Sigmoid colon (tissue), 7 donors: Measurements from ENCODE around the gene IL4I1. TPM values are rescaled to one million over a fixed set of nuclear protein-coding genes. Genes with fewer than 3 reads are reported as not detected.

Experiments
- DNase-seq: peaks from one replicate; pipeline ENCODE4 v3.0.0-alpha.2; 2019
- H3K27ac ChIP-seq, 4 donors: fragments of 200-600 bp; sonication (generic); one replicate each; pipeline ENCODE4 v1.5.1; 2016 to 2019; ENCODE audit warnings: mild to moderate bottlenecking in 1 of 4
- H3K27me3 ChIP-seq, 3 donors: fragments of 200-600 bp; sonication (generic); one replicate each; pipeline ENCODE4 v1.5.1; 2019; ENCODE audit warnings: mild to moderate bottlenecking in 1 of 3
- H3K36me3 ChIP-seq, 4 donors: fragments of 200-600 bp; sonication (generic); one replicate each; pipeline ENCODE4 v1.5.1; 2016 to 2019
- H3K4me1 ChIP-seq, 4 donors: fragments of 200-600 bp; sonication (generic); one replicate each; pipeline ENCODE4 v1.5.1; 2017 to 2019
- H3K4me3 ChIP-seq, 4 donors: fragments of 200-600 bp; sonication (generic); one replicate each; pipeline ENCODE4 v1.5.1; 2017 to 2019; ENCODE audit warnings: mild to moderate bottlenecking in 2 of 4, moderate library complexity in 1 of 4
- H3K9me3 ChIP-seq, 4 donors: fragments of 200-600 bp in 3 of 4; sonication (generic) in 3 of 4; one replicate each; pipeline versions ENCODE4 v1.5.1 to v1.6.1; 2013 to 2019
- EP300 ChIP-seq, 4 donors: sonication (generic); formaldehyde crosslinking; IDR thresholded peaks; one replicate each; pipeline ENCODE4 v1.6.1; 2017; ENCODE audit warnings: antibody characterized with exemption in 4 of 4
- POLR2A ChIP-seq, 2 donors: fragments of 450-650 bp; IDR thresholded peaks; one replicate each; pipeline ENCODE4 v1.6.1; 2016; ENCODE audit warnings: antibody characterized with exemption in 2 of 2, mild to moderate bottlenecking in 2 of 2, moderate library complexity in 2 of 2
- POLR2AphosphoS5 ChIP-seq, 4 donors: sonication (generic); formaldehyde crosslinking; IDR thresholded peaks; one replicate each; pipeline ENCODE4 v1.6.1; 2017; ENCODE audit warnings: antibody characterized with exemption in 4 of 4
- WGBS, 2 donors: extraction: QIAGEN DNeasy Blood & Tissue Kit; methylation state at CpG; one replicate each; pipeline ENCODE4 v1.1.7; 2013; 5-methylcytosine and 5-hydroxymethylcytosine counted together
- intact Hi-C: fragments of 100-400 bp; cut with DNase I; formaldehyde crosslinking; loops from one replicate; pipeline ENCODE4 v1.15.1; 2023
- polyA plus RNA-seq, 3 donors: library from polyadenylated mRNA; stranded (reverse); fragments of 200-250 nt; gene quantifications; one replicate each; pipeline ENCODE4 v1.2.3, GENCODE V29; 2013
- total RNA-seq, 4 donors: library from RNA; depleted of rRNA; stranded (reverse); fragments of >200 nt; gene quantifications; one replicate each; pipeline ENCODE4 v1.1.0, GENCODE V29; 2016
- TF ChIP-seq, protein P1 (sequence below), 4 experiments: fragments of 450-650 bp in 3 of 4; fragments of 200-600 bp in 1 of 4; IDR thresholded peaks; one replicate each; pipeline ENCODE4 v1.5.1; 2016 to 2019; ENCODE audit warnings: antibody characterized with exemption in 4 of 4, mild to moderate bottlenecking in 3 of 4, moderate library complexity in 2 of 4
- donor health status: healthy with polysubstance abuse.
- donor health status: Bipolar disorder and iron deficiency.
- donor health status: healthy.

The IL4I1 gene
- total and polyA plus RNA-seq, 7 donors: 0.28 to 6.8 (median 0.66) TPM

DNA sequence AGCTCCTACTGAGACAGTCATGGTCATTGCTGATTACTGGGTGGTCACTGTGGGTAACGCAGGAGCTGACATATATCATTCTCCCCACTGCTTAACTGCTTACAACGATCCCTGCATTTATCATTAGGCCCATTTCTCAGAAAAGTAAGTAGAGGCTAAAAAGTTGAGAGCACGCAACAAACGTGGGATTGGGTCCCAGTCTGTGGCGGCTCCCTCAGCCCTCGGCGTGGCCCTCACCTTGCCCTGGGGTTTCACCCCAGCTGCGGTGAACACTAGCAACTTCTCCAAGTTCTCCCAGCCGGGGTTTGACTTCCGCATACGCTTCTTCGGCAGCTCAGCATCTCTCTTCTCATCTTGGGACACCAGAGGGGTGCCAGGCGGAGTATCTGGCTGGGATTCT, 31.8 kb downstream of the IL4I1 start:
- Histone ChIP-seq H3K36me3 (peaks cover 3 to 40% (median 18%) of the 10 kb centered on the region in 4 donors), H3K27me3 (no peaks in the 10 kb centered on the region), H3K27ac (peak overlapping the region; percentile 21 to 96 (median 58)), H3K4me3 (no peak overlapping the region), H3K4me1 (peaks cover 0 to 54% (median 47%) of the 10 kb centered on the region in 4 donors), H3K9me3 (no peaks in the 10 kb centered on the region)
- no peak for TF ChIP-seq POLR2A (IDR thresholded peaks at IDR 0.05)
- TF ChIP-seq, protein P1, sequence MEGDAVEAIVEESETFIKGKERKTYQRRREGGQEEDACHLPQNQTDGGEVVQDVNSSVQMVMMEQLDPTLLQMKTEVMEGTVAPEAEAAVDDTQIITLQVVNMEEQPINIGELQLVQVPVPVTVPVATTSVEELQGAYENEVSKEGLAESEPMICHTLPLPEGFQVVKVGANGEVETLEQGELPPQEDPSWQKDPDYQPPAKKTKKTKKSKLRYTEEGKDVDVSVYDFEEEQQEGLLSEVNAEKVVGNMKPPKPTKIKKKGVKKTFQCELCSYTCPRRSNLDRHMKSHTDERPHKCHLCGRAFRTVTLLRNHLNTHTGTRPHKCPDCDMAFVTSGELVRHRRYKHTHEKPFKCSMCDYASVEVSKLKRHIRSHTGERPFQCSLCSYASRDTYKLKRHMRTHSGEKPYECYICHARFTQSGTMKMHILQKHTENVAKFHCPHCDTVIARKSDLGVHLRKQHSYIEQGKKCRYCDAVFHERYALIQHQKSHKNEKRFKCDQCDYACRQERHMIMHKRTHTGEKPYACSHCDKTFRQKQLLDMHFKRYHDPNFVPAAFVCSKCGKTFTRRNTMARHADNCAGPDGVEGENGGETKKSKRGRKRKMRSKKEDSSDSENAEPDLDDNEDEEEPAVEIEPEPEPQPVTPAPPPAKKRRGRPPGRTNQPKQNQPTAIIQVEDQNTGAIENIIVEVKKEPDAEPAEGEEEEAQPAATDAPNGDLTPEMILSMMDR (IDR thresholded peaks at IDR 0.05): no peak
- no peak for TF ChIP-seq POLR2AphosphoS5 (IDR thresholded peaks at IDR 0.05)
- TF ChIP-seq EP300 (IDR thresholded peaks at IDR 0.05): no peak
- intact Hi-C loops: no loop called here
- DNase-seq: no peak
- WGBS, 2 donors: 91 to 93% methylated on average over 13 of the region's 13 CpGs

DNA sequence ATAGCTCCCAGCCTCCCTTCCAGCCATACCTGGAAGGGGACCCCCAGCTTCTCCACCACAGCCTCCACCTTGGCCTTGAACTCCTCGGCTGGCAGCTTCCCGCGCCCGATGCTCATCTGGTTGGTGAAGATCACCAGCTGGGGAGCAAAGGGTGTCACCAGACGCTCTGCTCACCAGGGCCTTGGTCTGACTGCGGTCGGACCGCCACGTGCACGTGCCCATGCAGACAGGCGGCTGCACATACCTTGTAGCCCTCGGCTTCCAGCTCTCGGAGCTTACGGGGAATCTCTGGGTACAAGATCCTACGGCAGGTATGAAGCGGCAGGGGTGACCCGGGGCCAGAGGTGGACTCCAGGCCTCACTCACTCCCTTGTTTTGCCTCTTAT, 32.8 kb downstream of the IL4I1 start:
- TF ChIP-seq POLR2AphosphoS5 (IDR thresholded peaks at IDR 0.05) (no peak), EP300 (IDR thresholded peaks at IDR 0.05) (no peak), POLR2A (IDR thresholded peaks at IDR 0.05) (no peak)
- TF ChIP-seq, protein P1 (IDR thresholded peaks at IDR 0.05): no peak
- Histone ChIP-seq H3K27me3 (no peaks in the 10 kb centered on the region), H3K27ac (no peak overlapping the region), H3K9me3 (no peaks in the 10 kb centered on the region), H3K36me3 (peaks cover 12 to 47% (median 20%) of the 10 kb centered on the region in 4 donors), H3K4me3 (no peak overlapping the region), H3K4me1 (peaks cover 0 to 50% (median 43%) of the 10 kb centered on the region in 4 donors)
- DNase-seq: peak; percentile 64
- 93 to 96% methylated on average over 17 of the region's 17 CpGs for WGBS, 2 donors
- intact Hi-C loops: no loop called here

DNA sequence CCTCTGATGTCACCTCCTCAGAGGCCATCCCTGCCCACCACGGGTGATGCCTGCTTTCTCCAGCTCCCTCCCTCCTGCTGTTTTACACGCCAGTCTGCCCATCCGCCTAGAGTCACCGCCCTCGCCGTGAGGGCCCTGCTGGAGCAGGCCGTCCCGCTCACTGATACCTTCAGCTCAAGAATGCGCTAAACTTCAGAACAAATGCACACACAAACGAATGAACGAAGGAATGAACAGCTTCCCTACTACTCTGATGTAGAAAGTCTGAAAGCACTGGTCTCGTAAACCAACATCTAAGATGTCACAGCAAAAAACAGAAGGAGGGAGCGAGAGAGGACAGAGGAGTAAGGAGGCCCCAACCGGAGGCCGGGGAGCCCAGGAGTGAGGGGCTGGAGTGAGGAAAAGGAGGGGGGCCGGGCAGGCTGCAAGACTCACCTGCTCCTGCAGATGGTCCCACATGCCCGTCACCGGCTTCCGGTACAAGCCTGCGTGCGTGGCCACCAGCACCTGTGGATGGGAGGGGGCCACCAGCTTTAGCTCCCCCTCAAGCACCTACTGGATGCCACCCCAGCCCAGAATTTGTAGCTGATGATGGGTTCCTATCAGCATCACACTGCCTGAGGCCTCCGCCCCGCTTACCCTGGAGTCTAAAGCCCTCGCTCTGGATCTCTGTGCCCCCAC, 33.3 kb downstream of the IL4I1 start:
- Histone ChIP-seq H3K27ac (no peak overlapping the region), H3K4me1 (peaks cover 0 to 44% (median 38%) of the 10 kb centered on the region in 4 donors), H3K4me3 (no peak overlapping the region), H3K9me3 (no peaks in the 10 kb centered on the region), H3K27me3 (no peaks in the 10 kb centered on the region), H3K36me3 (peaks cover 17 to 52% (median 24%) of the 10 kb centered on the region in 4 donors)
- 94 to 96% methylated on average over 24 of the region's 24 CpGs for WGBS, 2 donors
- TF ChIP-seq POLR2A (IDR thresholded peaks at IDR 0.05): no peak
- TF ChIP-seq, protein P1 (IDR thresholded peaks at IDR 0.05): no peak
- TF ChIP-seq POLR2AphosphoS5 (IDR thresholded peaks at IDR 0.05): no peak
- no peak for TF ChIP-seq EP300 (IDR thresholded peaks at IDR 0.05)
- intact Hi-C loops: no loop called here
- no peak for DNase-seq

DNA sequence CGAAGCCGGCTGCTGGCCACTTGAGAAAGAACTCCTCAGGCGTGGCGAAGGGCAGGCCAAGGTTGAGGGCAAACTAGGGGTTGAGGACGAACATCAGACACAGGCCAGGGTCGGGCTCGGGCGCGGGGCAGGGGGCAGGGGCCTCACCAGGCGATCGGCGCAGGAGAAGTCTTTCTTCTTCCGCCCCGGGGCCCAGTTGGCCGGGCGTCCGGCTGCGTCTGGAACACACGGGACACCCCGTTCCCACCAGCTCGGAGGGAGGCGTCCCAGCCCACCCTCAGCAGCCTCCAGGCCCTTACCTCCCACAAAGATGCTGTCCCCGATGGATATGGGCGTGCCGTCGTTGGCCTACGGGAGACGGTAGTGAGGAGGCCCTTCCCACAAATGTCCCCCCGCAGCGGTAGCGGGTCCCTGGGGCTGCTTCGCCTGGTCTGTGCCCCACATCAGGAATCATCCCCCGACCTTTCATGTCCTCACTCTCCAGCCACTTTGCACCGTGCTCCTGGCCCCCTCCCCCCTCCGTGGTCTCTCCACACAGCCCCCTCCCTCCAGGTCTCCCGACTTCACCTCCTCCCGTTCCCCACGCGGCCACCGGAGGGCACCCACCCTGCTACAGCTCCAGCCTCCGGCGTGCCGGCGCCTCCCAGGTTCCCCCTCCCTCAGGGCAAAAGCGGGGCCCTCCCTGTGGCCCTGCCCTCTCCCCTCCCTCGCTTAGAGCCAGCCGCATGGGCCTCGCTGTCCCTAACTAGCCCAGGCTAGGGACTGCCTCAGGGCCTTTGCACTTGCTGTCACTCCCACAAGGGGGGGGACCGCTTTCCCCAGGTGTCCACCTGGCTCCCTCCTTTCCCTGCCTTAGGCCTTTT, 34.1 kb downstream of the IL4I1 start:
- Histone ChIP-seq H3K4me3 (no peak overlapping the region), H3K27me3 (no peaks in the 10 kb centered on the region), H3K36me3 (peaks cover 24 to 60% (median 31%) of the 10 kb centered on the region in 4 donors), H3K27ac (no peak overlapping the region), H3K4me1 (peaks cover 0 to 40% (median 32%) of the 10 kb centered on the region in 4 donors), H3K9me3 (no peaks in the 10 kb centered on the region)
- 85 to 91% methylated on average over 49 of the region's 49 CpGs for WGBS, 2 donors
- TF ChIP-seq POLR2AphosphoS5 (IDR thresholded peaks at IDR 0.05): no peak
- TF ChIP-seq POLR2A (IDR thresholded peaks at IDR 0.05): no peak
- TF ChIP-seq, protein P1 (IDR thresholded peaks at IDR 0.05): no peak
- no peak for TF ChIP-seq EP300 (IDR thresholded peaks at IDR 0.05)
- peak; percentile 69 for DNase-seq
- intact Hi-C loops: no loop called here
